Stimulated activated CD8-positive, alpha-beta memory T cell treated with anti-CD3 and anti-CD28 coated beads, Interleukin-15, amount 100 ng/mL, for 1 hour (primary cell): Measurements from ENCODE around the gene OSMR.

Source experiments
- DNase-seq: peaks from one replicate; pipeline ENCODE4 v3.0.0-alpha.2; 2020; ENCODE audit warnings: low read depth

Gene OSMR

GRCh38 chr5:38926121-38926520, 80.3 kb downstream of the OSMR start:
- no peak for DNase-seq

DNA sequence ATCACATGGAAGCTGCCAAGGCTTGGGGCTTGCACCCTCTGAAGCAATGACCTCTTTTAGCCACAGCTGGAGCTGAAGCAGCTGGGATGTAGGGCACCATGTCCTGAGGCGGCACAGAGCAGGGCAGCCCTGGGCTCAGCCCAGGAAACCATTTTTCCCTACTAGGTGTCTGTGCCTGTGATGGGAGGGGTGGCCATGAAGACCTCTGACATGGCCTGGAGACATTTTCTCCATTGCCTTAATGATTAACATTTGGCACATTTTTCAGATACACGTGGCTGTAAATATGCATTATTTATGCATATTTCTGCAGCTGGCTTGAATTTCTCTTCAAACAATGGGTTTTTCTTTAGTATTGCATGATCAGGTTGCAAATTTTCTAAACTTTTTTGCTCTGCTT, 81.7 kb downstream of the OSMR start:
- DNase-seq, result no peak

DNA sequence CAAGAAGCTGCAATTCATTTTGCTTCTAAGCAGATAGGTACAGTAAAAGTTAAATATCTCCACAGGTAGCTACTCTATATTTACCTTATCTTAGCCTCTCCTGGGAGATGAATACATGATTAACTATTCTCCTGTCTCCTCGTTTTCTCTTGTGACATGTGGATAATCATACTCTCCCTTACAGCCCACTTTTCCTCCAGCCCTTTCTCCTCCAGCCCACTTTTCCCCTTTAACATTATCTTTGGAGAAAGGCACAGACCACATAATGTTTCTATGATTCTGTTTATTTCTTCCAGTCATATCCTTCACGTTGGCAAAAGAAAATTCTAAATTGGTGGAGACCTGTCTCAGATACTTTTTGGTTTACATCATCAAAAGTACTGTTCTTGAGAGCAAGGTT, 84.0 kb downstream of the OSMR start:
- DNase-seq, result no peak

DNA sequence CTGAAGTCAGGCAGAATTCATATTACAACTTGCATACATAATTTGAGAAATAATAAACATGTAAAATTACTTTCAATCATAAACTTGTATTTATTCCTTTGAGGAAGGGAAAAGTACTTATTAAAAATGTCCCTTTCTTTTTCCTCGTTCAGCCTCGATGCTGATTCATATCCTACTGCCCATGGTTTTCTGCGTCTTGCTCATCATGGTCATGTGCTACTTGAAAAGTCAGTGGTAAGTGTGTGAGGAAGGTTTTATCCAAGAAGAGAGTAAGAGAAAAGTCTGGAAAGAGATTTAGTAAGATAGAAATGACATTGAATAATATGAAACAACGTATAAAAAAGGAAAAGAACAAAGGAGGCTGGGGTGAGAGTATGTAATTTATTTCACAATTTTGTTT, 85.9 kb downstream of the OSMR start:
- DNase-seq, result no peak

GRCh38 chr5:38932854-38933408, 87.1 kb downstream of the OSMR start:
- DNase-seq, result no peak

GRCh38 chr5:38935437-38935836, 89.6 kb downstream of the OSMR start:
- DNase-seq, result no peak

DNA sequence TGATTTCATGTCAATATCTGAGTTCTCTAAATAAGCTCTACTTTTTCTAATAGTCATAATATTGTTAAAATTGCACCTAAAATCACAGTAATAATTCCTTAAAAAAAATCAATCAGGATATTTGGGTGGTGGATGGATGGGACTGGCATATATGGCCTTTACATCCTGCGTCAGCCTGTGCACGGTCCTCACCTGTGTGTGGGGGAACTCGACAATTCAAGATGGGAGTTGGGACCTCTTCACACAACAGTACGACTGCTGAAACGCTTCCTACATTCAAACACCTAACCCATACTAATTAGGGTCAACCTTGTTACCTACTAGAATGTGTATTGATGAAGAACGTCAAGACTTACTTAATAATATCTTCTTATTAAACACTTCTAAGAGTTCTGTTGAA, 90.5 kb downstream of the OSMR start:
- DNase-seq, result no peak

- no peak for DNase-seq
Observed at GRCh38 chr5:38938424-38938823, 92.6 kb downstream of the OSMR start.

DNA sequence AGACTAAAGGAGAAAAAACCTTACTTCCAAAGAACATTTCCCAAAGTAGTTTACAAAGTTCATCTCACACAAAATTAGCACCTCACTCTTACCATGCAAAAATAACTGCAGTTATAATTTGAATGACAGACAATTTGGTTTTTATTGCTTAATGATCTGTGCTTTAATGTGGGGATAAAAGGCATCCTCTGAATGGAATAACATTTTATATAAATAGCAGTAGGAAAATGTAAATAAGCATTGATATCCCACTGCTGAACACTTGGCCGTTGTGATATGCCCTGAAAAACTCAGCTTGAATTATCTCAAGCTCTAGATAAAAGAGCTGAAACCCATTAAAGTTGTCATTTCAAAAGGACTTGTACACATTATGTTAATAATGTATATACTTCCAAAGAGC, 93.2 kb downstream of the OSMR start:
- DNase-seq, result no peak

DNA sequence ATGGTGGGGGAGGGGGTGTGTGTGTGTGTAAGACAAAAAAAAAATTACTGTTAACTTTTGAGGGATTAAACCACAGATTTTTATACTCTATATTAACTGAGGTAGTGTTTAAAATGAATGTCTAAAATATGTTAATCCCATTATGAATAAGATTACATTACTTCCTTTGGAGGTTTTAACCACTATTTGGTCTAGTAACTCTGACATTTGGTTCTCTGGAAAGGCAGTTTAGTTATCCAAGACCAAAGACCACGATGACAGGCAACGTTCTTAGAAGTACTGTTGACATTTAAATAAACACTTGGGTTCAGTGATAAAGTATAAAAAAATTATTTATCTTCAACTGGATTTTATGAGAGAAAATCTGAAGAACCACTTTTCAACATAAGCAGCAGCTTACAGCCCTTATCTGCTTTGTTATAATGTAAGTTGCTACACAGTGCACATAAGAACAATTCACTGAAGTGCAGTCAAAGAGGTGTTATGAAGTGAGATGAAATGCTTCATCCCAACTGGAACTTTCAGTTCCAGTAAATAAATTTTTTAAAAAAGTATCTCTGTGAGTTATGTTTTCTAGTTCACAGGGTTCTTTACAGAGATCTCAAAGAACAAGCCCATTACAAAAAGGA, 94.5 kb downstream of the OSMR start:
- DNase-seq, result no peak

GRCh38 chr5:38941912-38942311, 96.1 kb downstream of the OSMR start:
- DNase-seq, result no peak

DNA sequence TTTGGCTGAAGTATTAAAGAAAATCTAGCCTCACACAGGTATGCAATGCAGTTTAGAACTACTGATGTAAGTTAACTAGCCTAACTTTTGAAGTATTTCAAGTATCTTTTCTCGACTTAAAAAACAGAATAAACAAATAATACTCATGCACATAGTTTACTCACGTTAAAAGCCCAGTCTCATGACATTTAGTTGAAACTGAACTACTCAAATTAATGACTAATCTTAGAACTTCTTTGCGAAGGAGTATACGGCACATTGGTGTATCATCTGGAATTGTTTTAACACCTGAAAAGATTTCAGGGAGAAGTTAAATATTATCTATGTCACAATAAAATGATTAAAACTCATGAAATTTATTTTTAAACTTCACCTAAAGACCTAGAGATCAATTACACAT, 98.5 kb downstream of the OSMR start:
- DNase-seq, result no peak

GRCh38 chr5:38948501-38948900, 102.7 kb downstream of the OSMR start:
- no peak for DNase-seq

DNA sequence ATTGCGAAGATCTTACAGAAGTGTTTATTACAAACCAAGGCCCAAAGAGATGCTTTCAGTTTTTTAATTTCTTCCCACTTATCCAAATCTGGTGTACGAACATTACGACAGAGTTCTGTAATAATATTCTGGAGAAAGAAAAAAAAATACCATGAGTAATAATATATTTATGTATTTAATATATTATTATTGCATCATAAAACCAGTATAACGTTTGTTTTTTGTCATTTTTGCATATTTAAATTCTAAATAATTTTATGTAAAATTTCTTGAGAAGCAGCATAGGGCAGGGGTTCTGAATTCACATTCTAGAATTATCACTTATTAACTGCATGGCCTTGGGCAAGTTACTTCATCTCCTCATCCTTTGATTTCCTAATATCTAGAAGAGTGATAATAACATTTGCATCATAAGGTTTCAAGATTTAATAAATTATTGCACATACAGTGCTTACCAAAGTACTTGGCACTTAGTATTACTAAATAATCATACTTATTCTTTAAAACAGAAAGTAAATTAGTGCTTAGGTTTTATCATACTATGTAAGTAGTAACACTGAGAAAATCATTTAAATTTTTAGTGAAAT, 107.7 kb downstream of the OSMR start:
- DNase-seq, result no peak

DNA sequence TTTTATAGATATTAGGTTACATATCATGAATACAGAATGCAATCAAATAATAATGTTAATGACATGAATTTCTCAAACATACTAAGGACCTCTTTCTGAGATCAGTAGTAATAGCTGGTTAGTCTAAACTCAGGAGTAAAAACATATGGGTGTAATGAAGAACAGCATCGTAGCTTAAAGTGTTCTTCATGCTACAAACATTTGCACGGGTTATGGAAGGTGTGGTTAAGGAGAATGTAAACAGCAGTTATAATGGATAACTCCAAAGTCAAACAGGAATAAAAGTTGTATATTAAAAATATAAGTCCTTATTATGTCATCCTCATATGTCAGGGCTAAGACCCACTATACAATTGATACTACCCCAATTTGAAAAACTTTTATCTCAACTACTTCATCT, 115.9 kb downstream of the OSMR start:
- no peak for DNase-seq

GRCh38 chr5:38968665-38969064, 122.9 kb downstream of the OSMR start:
- DNase-seq, result no peak

DNA sequence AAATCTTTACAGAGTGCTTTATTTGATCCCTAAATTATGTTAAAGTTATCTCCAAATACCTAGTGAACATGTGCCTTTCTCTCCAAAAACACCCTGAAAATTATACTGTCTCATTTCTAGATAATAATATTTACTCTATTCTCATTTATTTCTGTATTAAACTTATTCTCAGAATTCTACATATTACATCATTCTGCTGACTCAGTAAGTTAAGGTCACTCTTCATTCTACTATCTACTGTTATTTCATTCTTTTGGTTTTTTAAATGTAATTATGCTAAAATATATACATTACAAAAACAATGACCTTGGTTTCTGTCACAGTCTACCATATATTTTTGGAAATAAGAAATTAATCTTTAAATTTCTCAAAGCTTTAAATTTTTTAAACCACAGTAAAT, 132.2 kb downstream of the OSMR start:
- DNase-seq, result no peak

- no peak for DNase-seq
Observed at GRCh38 chr5:38979535-38979934, 133.7 kb downstream of the OSMR start.
